ENCODE measurements around the gene CNTN6.
"Not testable (repeated sequence)": the region's sequence is repeated elsewhere in the genome, so short reads cannot be mapped to it uniquely, and the experiment has no call there.

The CNTN6 gene

GRCh38 chr3:1272546-1273265 lies 179.9 kb downstream of the CNTN6 start:
- FAIRE-seq: no peak
- no peak for DNase-seq (ENCODE audit: insufficient read length, low spot score)

GRCh38 chr3:1275495-1275894 lies 182.7 kb downstream of the CNTN6 start:
- no peak for FAIRE-seq
- DNase-seq (ENCODE audit: insufficient read length, low spot score): no peak

GRCh38 chr3:1287815-1288214 lies 195.0 kb downstream of the CNTN6 start:
- no peak for DNase-seq (ENCODE audit: insufficient read length, low spot score)
- no peak for FAIRE-seq

GRCh38 chr3:1288805-1289494 lies 196.1 kb downstream of the CNTN6 start:
- FAIRE-seq: no peak
- no peak for DNase-seq (ENCODE audit: insufficient read length, low spot score)

GRCh38 chr3:1292571-1293071 lies 199.8 kb downstream of the CNTN6 start:
- DNase-seq (ENCODE audit: insufficient read length, low spot score) (no peak), FAIRE-seq (no peak)

- no peak for DNase-seq (ENCODE audit: insufficient read length, low spot score)
- no peak for FAIRE-seq
These were observed 201.8 kb downstream of the CNTN6 start for GRCh38 chr3:1294586-1294985.

GRCh38 chr3:1318296-1319005 lies 225.6 kb downstream of the CNTN6 start:
- DNase-seq (ENCODE audit: insufficient read length, low spot score) (no peak), FAIRE-seq (no peak)

GRCh38 chr3:1326546-1326945 lies 233.7 kb downstream of the CNTN6 start:
- DNase-seq (ENCODE audit: insufficient read length, low spot score) (no peak), FAIRE-seq (no peak)

- no peak for DNase-seq (ENCODE audit: insufficient read length, low spot score)
- no peak for FAIRE-seq
These were observed 237.3 kb downstream of the CNTN6 start for GRCh38 chr3:1330107-1330506.

- FAIRE-seq: no peak
- DNase-seq (ENCODE audit: insufficient read length, low spot score): no peak
These were observed 253.6 kb downstream of the CNTN6 start for GRCh38 chr3:1346386-1346785.

GRCh38 chr3:1348547-1348946 lies 255.7 kb downstream of the CNTN6 start:
- no peak for FAIRE-seq

GRCh38 chr3:1350885-1351284 lies 258.1 kb downstream of the CNTN6 start:
- no peak for FAIRE-seq
- DNase-seq (ENCODE audit: insufficient read length, low spot score): no peak

More at GRCh38 chr3:1348547-1348946, 255.7 kb downstream of the CNTN6 start:
- no peak for DNase-seq (ENCODE audit: insufficient read length, low spot score)

- DNase-seq (ENCODE audit: insufficient read length, low spot score) (no peak), FAIRE-seq (no peak)
These were observed 262.9 kb downstream of the CNTN6 start for GRCh38 chr3:1355691-1356090.

GRCh38 chr3:1356101-1356500 lies 263.3 kb downstream of the CNTN6 start:
- FAIRE-seq (no peak), DNase-seq (ENCODE audit: insufficient read length, low spot score) (no peak)

GRCh38 chr3:1365528-1365927 lies 272.7 kb downstream of the CNTN6 start:
- no peak for FAIRE-seq

GRCh38 chr3:1374471-1374870 lies 281.6 kb downstream of the CNTN6 start:
- FAIRE-seq (no peak), DNase-seq (ENCODE audit: insufficient read length, low spot score) (no peak)

More at GRCh38 chr3:1365528-1365927, 272.7 kb downstream of the CNTN6 start:
- DNase-seq (ENCODE audit: insufficient read length, low spot score): no peak

GRCh38 chr3:1375145-1375544 lies 282.3 kb downstream of the CNTN6 start:
- no peak for FAIRE-seq

GRCh38 chr3:1380926-1381646 lies 288.3 kb downstream of the CNTN6 start:
- FAIRE-seq (no peak), DNase-seq (ENCODE audit: insufficient read length, low spot score) (no peak)

More at GRCh38 chr3:1375145-1375544, 282.3 kb downstream of the CNTN6 start:
- DNase-seq (ENCODE audit: insufficient read length, low spot score): no peak

- no peak for FAIRE-seq
- no peak for DNase-seq (ENCODE audit: insufficient read length, low spot score)
These were observed 288.8 kb downstream of the CNTN6 start for GRCh38 chr3:1381647-1382036.

GRCh38 chr3:1387396-1387905 lies 294.6 kb downstream of the CNTN6 start:
- DNase-seq (ENCODE audit: insufficient read length, low spot score); FAIRE-seq: not testable (repeated sequence)
